ENCODE results near the gene VRK2.
"Not testable (repeated sequence)": the region's sequence is repeated elsewhere in the genome, so short reads cannot be mapped to it uniquely, and the experiment has no call there.

The VRK2 gene

DNA sequence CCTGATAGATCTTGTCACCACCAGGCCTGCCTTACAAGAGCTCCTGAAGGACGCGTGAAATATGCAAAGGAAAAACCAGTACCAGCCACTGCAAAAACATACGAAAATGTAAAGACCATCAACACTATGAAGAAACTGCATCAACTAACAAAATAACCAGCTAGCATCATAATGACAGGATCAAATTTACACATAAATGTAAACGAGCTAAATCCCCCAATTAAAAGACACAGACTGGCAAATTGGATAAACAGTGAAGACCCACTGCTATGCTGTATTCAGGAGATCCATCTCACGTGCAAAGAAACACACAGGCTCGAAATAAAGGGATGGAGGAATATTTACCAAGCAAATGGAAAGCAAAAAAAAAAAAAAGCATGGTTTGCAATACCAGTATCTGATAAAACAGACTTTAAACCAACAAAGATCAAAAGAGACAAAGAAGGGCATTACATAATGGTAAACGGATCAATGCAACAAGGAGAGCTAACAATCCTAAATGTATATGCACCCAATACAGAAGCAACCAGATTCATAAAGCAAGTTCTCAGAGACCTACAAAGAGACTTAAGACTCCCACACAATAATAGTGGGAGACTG lies 123.8 kb downstream of the VRK2 start:
- not testable (repeated sequence) for DNase-seq

DNA sequence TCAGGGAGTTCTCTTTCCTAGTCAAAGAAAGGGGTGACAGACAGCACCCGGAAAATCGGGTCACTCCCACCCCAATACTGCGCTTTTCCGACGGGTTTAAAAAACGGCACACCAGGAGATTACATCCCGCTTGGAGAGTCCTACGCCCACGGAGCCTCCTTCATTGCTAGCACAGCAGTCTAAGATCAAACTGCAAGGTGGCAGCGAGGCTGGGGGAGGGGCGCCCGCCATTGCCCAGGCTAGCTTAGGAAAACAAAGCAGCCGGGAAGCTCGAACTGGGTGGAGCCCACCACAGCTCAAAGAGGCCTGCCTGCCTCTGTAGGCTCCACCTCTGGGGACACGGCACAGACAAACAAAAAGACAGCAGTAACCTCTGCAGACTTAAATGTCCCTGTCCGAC lies 125.2 kb downstream of the VRK2 start:
- not testable (repeated sequence) for DNase-seq

DNA sequence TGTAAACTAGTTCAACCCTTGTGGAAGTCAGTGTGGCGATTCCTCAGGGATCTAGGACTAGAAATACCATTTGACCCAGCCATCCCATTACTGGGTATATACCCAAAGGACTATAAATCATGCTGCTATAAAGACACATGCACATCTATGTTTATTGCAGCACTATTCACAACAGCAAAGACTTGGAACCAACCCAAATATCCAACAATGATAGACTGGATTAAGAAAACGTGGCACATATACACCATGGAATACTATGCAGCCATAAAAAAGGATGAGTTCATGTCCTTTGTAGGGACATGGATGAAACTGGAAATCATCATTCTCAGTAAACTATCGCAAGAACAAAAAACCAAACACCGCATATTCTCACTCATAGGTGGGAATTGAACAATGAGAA lies 130.6 kb downstream of the VRK2 start:
- not testable (repeated sequence) for DNase-seq

DNA sequence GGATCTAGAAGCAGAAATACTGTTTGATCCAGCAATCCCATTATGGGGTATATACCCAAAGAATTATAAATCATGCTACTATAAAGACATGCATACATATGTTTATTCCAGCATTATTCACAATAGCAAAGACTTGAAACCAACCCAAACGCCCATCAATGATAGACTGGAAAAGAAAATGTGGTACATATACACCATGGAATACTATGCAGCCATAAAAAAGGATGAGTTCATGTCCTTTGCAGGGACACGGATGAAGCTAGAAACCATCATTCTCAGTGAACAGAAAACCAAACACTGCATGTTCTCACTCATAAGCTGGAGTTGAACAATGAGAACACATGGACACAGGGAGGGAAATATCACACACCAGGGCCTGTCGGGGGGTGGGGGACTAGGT lies 133.6 kb downstream of the VRK2 start:
- not testable (repeated sequence) for DNase-seq

DNA sequence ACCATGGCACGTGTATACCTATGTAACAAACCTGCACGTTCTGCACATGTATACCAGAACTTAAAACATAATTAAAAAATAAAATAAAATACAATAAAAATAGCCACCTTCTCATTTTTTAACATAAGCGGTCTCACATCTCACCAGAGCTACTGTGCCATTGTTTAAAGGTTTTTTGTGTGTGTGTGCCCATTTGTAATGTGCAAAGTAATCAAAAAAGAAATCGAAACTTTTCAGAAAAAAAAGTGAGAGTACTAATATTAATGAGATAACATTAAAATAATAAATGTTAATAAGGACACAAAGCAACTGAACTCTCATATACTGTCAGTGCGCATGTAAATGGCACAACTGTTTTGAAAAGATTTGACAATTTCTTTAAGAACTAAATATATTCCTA lies 134.0 kb downstream of the VRK2 start:
- no peak for DNase-seq

DNA sequence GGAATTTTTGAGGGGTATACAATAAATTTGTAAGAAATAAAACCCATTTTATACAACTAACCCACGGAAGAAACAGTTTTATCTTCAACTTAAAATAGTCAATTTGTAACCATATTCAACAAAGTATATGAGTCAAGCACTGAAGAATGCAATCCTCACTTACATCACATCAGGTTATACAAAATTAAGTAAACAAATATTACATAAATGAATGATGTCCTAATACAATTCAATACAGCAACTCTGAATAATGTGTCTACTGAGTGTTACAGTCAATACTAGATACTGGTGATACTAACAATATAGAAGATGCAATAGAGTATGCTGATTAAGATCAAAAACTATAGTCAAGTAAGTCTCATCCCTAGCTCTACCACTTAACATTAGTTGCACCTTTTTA lies 135.9 kb downstream of the VRK2 start:
- DNase-seq, result no peak

DNA sequence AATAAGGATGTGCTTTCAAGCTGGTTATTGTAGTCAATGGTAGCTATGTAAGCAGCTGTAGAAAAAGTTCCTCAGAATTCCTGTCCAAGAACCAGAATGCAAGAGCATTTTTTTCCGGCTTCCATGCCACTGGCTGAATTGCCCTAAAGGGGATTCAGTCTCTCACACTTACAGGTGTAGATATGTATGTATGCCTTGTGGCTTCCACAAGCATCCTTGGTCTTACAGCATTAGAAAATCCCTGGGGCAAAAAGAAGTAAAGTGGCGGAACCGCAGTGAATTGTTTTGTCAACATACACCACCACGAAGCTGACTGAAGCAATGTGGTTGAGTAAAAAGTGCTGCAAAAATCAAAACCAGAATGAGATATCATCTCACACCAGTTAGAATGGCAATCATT lies 139.9 kb downstream of the VRK2 start:
- no peak for DNase-seq

DNA sequence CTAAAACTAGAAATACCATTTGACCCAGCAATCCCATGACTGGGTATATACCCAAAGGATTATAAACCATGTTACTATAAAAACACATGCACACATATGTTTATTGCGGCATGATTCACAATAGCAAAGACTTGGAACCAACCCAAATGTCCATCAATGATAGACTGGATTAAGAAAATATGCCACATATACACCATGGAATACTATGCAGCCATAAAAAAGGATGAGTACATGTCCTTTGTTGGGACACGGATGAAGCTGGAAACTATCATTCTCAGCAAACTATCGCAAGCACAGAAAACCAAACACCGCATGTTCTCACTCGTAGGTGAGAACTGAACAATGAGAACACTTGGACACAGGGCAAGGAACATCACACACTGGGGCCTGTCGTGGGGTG lies 140.4 kb downstream of the VRK2 start:
- DNase-seq, result not testable (repeated sequence)

DNA sequence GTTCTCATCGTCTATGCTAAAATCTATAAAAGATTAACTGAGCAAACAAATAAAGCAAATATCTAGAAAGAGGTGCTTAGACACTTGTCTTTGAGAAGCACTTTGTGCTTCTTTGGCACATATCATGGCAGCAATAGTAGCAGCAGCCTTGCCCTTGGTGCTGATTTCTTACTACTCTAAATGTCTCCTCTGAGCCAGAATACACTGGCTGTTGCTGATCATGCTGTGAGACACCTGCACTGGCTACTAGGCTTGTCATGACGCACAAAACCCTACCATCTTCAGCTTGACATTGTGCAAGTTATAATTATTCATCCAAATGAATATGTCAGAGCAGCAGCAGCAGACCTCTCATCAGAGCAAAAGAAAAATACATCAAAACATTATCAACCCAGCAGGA lies 147.9 kb downstream of the VRK2 start:
- DNase-seq, result no peak

DNA sequence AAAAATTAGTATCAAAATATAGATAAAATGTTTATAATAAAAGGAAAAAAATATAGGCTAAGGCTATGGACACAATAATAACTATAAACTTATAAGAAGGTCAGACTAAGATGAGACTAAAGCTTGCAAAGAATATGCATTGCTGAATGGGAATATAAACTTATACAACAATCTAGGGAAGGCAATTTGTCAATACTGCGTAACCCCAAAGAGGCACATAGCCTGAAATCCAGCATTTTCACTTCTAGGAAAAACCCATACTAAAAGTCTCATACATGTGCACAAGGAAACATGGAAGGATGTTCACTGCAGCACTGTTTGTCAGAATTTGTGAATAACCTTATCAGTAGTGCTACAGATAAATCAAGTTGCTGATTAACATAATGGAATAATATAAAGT lies 149.1 kb downstream of the VRK2 start:
- no peak for DNase-seq

DNA sequence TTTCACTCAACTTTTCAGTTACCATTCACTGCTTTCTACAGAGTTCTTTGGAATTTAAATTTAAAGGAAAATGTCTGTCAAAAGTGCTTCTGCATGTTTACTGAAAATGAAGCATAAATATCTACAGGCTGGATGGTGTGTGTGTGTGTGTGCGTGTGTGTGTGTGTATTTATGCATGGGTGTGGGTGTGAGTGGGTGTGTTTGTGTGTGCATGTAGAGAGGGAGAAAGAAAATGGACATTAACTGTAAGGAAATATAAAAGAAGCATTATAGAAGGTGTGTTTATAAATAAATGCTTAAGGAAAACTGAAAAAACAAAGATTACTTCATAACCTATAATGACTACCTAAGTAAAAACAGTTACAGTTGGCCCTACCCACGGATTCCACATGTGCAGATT lies 151.3 kb downstream of the VRK2 start:
- no peak for DNase-seq

DNA sequence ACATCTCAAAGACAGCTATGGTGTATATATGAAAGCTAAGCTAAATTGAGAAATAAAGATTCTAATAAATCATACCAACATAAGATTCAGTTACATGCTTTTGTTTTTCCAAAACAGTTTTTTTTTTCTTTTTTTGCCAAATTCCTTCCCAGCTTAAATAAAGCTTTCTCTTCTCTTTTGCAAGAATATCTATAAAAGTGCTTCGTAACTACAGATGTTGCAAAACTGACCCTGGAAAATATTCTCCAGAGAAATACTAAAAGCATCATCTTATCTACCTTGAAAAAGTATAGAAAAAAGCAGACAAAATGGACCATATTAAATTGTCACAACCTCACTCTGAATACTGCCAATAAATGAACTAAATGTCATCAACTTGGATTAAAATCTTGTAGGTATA lies 155.8 kb downstream of the VRK2 start:
- DNase-seq, result no peak

DNA sequence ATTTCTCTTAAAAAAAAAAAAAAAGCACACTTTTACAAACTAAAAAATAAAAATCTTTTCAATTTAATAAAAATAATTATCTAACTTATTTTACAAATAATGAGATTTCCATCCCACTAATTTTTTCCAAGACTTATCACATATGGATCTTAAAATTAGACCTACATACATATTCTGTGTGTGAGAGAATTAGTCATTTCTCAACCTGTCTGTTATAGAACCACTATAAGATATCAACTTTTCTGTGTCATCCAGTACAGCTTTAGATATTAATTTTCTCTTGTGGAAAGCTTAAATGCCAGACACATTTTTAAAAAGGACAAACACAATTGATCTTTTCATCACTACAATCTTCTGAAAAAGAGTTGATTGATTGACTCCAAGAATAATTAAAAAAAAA lies 156.4 kb downstream of the VRK2 start:
- no peak for DNase-seq

DNA sequence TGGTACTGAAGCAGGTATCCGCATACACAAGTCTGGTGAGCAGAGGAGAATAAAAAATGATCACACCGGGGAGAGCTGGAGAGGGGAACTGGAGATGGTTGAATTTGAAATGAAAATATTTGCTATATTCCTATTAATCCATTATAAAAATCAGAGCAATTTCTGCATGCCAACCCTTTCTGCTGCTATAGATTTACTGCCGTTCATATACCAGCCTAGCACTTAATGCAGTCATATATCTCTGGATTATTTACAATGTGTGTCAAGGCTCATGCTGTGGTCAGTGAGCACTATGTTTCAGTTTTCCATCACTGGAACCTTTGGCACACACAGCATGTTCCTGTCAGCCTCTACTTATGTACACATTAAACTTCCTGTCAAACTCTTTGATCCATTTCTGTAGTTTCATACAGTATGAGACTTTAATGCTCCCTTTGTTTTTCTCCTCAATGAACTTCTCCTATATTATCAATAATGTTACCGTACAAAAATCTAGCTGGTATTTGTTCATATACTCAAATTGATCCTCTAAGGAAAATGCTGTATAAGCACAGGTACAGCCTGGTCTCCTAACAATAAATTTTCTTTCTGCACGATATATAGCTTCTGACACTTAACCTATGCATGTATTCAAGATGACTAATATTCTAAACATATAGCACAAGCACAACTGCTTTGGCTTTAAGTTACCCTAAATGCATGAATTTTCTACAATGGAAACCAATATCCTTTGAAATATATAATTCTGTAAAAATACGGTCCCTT lies 157.8 kb downstream of the VRK2 start:
- no peak for DNase-seq

DNA sequence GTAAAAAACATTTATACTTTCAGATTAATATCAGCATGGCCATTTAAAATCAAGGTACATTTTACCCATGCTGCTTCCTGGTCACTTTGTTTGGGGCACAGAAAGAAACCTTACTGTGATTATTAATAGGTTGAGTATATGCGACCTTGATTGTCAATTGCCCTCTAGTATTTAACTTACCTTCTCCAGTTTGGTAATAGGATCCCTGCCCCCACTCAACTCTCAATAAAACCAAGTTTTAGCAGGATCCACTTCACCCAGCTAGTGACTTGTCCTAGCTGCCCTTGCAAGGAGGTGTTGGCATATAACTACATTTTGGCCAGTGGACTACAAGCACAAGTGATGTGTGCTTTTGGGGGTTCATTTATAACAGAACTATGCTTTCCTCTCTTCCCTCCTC lies 160.2 kb downstream of the VRK2 start:
- no peak for DNase-seq

DNA sequence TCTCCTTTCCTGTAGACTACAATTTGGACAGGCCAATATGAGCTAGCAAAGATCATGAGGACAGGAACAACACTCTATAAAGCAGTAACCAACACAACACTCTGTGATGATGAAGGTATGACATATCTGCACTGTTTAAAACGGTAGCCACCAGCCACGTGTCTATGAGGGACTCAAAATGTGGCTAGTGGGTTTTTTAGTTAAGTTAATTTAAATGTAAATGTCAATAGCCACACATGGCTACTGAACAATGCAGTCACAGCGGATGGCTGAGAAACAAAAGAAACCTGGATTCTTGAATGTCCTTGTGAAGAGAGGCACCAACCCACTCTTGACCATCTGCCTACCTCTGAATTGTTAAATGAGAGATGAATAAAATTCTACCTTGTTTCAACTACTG lies 160.6 kb downstream of the VRK2 start:
- DNase-seq, result no peak

Measured in stimulated activated CD4-positive, alpha-beta T cell treated with anti-CD3 and anti-CD28 coated beads, Interleukin-4, amount 100 ng/mL, for 4 hours (primary cell).